HG03439 (cell line): ENCODE results near the gene KRT23.

Experiments used
- ATAC-seq: cut with Tn5 transposase; IDR thresholded peaks from one replicate; pipeline ENCODE4 v1.9.1; 2021; ENCODE audit warnings: mild to moderate bottlenecking, moderate library complexity; ENCODE audit not compliant: unreplicated experiment

The KRT23 gene, protein sequence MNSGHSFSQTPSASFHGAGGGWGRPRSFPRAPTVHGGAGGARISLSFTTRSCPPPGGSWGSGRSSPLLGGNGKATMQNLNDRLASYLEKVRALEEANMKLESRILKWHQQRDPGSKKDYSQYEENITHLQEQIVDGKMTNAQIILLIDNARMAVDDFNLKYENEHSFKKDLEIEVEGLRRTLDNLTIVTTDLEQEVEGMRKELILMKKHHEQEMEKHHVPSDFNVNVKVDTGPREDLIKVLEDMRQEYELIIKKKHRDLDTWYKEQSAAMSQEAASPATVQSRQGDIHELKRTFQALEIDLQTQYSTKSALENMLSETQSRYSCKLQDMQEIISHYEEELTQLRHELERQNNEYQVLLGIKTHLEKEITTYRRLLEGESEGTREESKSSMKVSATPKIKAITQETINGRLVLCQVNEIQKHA

DNA sequence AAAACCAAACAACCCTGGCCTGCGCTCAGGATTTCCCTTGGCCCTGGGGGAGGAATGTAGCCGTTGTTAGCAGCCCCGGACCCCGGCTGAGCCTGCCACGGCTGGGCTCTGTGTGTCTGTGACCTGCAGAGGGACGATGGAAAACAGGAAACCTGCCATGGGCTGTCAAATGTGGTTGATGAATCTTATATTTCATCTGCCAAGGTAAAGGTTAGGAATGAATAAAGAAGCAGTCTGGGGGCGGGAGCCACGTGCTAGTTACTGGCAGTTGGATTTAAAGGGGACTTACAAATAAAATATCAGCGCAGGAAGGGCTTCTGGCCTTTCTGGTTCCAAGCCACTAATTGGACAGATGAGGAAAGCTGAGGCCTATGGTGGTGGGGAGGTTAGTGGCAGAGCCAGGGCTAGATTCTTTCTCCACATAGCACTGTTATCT is at the start of gene KRT23:
TSS of gene KRT23 (minus strand) at position 263 of the 436 bp plus-strand sequence. CDS start 1,043 bp downstream, outside the sequence.
- no peak for ATAC-seq

- no peak for ATAC-seq
These were observed 49.5 kb upstream of the KRT23 start for GRCh38 chr17:40986920-40987319.

GRCh38 chr17:40984226-40984625 is 46.8 kb upstream of the KRT23 start, which contains the start of gene KRT40:
Gene KRT40, minus strand, starts transcription at chr17:40984326. Its CDS starts 53 bp downstream, at chr17:40984273.
- ATAC-seq, result no peak

- ATAC-seq, result no peak
These were observed 43.7 kb upstream of the KRT23 start for GRCh38 chr17:40981115-40981514.

DNA sequence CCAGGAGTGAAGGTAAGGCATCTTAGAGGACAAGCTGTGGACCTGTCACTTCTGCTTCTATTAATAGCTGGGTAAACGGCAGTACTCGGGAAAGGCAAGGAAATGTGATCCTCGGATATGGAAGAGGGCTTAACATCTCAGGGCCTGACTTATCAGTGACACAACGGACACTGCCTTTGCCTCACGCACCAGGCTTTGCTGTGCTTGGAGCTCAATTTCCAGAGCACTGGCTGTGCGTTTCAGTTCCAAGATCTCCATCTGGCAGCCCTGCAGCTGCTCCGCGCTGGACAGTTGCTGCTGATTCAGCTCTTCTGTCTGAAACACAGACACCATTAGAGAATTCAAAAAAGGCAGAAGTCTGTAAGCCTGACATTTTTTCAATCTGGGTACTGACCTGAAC is 43.1 kb upstream of the KRT23 start:
- no peak for ATAC-seq

DNA sequence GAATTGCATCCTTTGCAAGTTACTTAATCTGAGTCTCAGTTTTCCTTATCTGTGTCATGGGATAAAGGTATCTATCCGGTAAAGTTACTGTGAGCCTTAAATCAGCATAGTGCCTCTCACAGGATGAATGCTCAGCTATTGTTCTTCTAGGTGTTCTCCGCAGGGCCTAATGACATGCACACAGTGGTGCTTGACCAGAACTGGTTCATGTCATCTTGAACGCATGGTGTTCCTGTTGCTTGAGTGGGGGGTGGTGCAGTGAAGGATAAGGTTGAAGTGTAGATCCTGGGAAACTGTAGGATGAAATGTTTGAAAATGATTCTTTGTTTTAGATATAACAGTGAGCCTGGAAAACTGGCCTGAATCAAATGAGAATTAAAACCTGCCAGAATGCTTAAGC is 42.7 kb upstream of the KRT23 start:
- ATAC-seq, result no peak

DNA sequence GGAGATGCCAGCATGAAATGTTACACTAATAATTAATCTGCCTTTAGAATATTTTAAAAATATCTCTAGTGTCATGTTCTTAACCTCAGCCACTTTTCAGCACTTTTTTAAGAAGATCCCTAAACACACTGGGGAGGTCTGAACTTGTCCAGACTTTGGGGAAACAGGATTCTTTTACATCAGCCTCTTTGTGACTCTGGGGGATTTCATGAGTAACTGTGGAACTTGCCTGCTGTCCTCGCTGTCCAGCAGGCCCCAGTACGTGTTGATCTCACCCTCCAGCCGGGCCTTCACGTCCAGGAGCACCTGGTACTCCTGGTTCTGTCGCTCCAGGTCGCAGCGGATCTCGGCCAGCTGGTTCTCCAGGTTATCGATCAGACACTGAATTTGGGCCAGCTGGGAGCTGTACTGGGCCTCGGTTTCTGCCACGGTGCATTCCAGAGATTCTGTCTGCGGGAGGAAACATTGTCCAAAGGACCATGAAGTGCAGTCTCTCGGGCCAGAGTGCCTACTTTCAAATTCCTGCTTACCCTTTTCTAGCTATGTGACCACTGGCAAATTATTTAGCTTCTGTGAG is 41.2 kb upstream of the KRT23 start:
- no peak for ATAC-seq

- no peak for ATAC-seq
These were observed 38.1 kb upstream of the KRT23 start for GRCh38 chr17:40975516-40975915.

DNA sequence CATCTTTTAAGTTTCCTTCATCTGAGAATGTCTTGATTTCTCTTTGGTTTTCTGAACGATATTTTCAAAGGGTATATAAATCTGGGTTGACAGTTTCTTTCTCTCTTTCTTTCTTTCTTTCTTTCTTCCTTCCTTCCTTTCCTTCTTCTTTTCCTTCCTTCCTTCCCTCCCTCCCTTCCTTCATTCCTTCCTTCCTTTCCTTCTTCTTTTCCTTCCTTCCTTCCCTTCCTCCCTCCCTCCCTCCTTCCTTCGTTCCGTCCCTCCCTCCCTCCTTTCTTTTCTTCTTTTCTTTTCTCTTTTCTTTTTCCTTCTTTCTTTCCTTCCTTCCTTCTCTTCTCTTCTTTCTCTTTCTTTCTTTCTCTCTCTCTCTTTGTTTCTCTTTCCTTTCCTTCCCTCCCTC is 36.9 kb upstream of the KRT23 start:
- no peak for ATAC-seq

GRCh38 chr17:40967582-40967981 is 30.1 kb upstream of the KRT23 start:
- ATAC-seq, result no peak

GRCh38 chr17:40966848-40967247 is 29.4 kb upstream of the KRT23 start, which contains the start of gene KRT39:
Gene KRT39, minus strand, starts transcription at chr17:40966948. Its CDS starts 92 bp downstream, at chr17:40966856.
- no peak for ATAC-seq

DNA sequence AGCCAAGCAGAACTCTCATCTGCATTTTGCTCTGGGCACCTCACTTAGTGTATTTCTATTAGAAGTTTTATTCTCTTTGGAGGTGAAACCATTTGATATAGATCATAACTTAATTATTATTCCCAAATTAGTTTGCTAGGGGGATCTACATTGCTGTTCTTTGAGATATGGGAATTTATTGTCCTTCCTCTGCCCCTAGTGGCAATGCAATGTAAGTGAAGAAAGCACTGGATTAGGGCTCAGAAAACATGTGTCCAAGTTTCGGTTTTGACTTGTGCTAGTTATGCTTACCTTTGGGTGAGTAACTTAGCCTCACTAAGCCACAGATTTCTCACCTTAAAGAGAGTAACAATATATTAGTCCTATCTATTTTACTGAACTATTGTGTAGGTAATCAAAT is 26.4 kb upstream of the KRT23 start:
- no peak for ATAC-seq

- no peak for ATAC-seq
These were observed 24.7 kb upstream of the KRT23 start for GRCh38 chr17:40962059-40962561.

DNA sequence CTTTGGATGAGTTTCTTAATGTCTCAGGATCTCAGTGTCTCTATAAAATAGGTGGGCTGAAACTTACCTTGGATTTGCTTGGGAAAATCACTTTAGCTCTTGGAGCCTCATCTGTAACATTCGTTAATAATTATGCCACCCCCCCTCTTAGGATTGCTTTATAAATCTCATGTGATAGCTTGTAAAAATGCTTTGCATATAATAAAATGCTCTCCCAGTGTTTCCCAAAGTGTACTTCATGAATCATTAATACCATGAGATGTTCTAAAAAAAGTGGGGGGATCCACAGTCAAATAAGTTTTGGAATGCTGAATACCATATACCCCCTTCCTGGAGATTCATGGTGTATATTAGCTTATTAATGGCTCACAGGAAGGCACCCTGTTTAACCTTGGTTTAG is 24.1 kb upstream of the KRT23 start:
- no peak for ATAC-seq

GRCh38 chr17:40960144-40960543 is 22.7 kb upstream of the KRT23 start:
- ATAC-seq, result no peak

GRCh38 chr17:40958086-40958953 is 20.9 kb upstream of the KRT23 start:
- ATAC-seq, result no peak

- ATAC-seq, result no peak
These were observed 19.2 kb upstream of the KRT23 start for GRCh38 chr17:40956401-40957254.

DNA sequence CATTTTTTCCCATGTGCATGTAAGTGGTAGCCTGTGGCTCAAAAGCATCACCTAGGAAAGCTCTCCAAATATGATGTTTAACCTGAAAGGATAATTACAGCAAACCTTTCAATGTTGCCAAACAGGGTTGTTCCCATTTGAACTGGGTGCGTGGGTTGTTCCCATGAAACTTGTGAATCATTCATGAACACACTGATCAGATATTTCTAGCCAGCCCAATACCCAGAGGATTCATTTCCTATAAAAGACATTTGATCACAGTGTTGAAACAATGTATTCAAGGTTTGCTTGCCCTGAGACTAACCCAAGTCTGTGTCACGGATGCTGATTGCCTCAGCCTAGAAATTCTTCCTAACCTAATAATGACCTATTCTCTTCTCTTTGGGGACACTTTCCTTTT is 16.4 kb upstream of the KRT23 start:
- no peak for ATAC-seq

- no peak for ATAC-seq
These were observed 15.2 kb upstream of the KRT23 start for GRCh38 chr17:40952661-40953060.

- no peak for ATAC-seq
These were observed 14.7 kb upstream of the KRT23 start for GRCh38 chr17:40952154-40952553.
